Thymus (tissue), 11 donors: ENCODE results near the gene CASP3. TPM values are rescaled to one million over a fixed set of nuclear protein-coding genes. Genes with fewer than 3 reads are reported as not detected.

Experiments used
- DNase-seq, 9 donors: peaks; one replicate each; pipeline ENCODE4 v3.0.0-alpha.2; 2013; ENCODE audit warnings: low spot score in 9 of 9, low read depth in 6 of 9, missing footprints in 1 of 9
- H3K27ac ChIP-seq, 2 donors: one replicate each; pipeline ENCODE4 v1.5.1; 2013; ENCODE audit warnings: control low read depth in 1 of 2, low read depth in 1 of 2, low read length in 1 of 2, mild to moderate bottlenecking in 1 of 2, moderate library complexity in 1 of 2
- H3K27me3 ChIP-seq, 2 donors: one replicate each; pipeline ENCODE4 v1.5.1; 2013; ENCODE audit warnings: low read length in 1 of 2; ENCODE audit not compliant: control insufficient read depth in 2 of 2, insufficient read depth in 1 of 2
- H3K36me3 ChIP-seq, 2 donors: one replicate each; pipeline ENCODE4 v1.5.1; 2013; ENCODE audit warnings: low read length in 1 of 2, mild to moderate bottlenecking in 1 of 2, moderate library complexity in 1 of 2; ENCODE audit not compliant: control insufficient read depth in 2 of 2, insufficient read depth in 2 of 2
- H3K4me1 ChIP-seq, 2 donors: one replicate each; pipeline ENCODE4 v1.5.1; 2013; ENCODE audit warnings: low read length in 2 of 2; ENCODE audit not compliant: control insufficient read depth in 2 of 2, insufficient read depth in 2 of 2
- H3K4me3 ChIP-seq, 2 donors: one replicate each; pipeline ENCODE4 v1.5.1; 2013; ENCODE audit warnings: low read length in 2 of 2, control low read depth in 1 of 2, mild to moderate bottlenecking in 1 of 2
- H3K9me3 ChIP-seq, 2 donors: one replicate each; pipeline ENCODE4 v1.5.1; 2013; ENCODE audit warnings: low read length in 1 of 2, mild to moderate bottlenecking in 1 of 2; ENCODE audit not compliant: control insufficient read depth in 2 of 2, insufficient read depth in 1 of 2
- WGBS: extraction: QIAGEN DNeasy Blood & Tissue Kit; methylation state at CpG from one replicate; pipeline ENCODE4 v1.1.7; 2013; 5-methylcytosine and 5-hydroxymethylcytosine counted together
- polyA plus RNA-seq: library from polyadenylated mRNA; stranded (reverse); fragments of 200-250 nt; gene quantifications from one replicate; pipeline ENCODE4 v1.2.3, GENCODE V29; 2013
- total RNA-seq: library from RNA; stranded (reverse); fragments of 120-200 nt; gene quantifications from one replicate; pipeline ENCODE4 v1.2.4, GENCODE V29; 2013
- donor health status: healthy.

Gene CASP3
- total and polyA plus RNA-seq, 2 donors: 37.9 to 73.7 TPM

DNA sequence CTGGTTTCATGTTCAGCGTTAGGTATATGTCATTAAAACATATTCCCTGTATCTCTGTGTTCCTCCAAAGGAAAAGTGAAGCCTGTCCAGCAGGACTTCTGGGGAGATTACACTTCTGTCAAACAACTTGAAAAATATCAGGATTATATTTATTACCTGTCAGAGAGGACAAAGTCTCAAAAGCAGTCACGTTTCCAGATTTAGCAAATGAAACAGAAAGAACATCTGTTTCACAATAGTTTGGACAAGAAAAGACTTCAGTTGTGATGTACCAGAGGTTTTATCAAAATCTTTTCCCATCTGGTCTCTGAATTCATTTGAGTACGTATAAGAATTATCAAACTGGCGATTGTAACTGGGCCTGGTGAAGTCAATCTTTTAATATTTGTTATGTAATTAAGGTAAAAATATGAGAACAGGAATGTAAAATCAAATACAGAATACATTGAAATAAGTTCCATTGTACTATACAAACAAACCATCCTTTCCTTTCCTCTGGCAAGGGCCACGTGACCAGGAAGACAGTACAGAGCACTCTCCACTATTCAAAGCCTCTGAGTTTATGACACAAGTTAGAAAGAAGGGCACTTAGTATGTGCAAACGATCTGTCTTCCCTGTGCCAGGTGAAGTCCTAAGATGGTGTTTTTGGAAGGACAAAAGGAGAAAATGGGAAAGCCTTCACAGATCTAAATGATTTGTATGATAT is 3.2 kb downstream of the CASP3 start:
- Histone ChIP-seq H3K4me1 (peaks cover 21 to 33% of the 10 kb centered on the region in 2 donors), H3K36me3 (peaks cover 0 to 46% of the 10 kb centered on the region in 2 donors), H3K9me3 (no peaks in the 10 kb centered on the region), H3K27ac (no peak overlapping the region), H3K4me3 (no peak overlapping the region), H3K27me3 (no peaks in the 10 kb centered on the region)
- 77% methylated on average over 6 of the region's 6 CpGs for WGBS
- DNase-seq: no peak

DNA sequence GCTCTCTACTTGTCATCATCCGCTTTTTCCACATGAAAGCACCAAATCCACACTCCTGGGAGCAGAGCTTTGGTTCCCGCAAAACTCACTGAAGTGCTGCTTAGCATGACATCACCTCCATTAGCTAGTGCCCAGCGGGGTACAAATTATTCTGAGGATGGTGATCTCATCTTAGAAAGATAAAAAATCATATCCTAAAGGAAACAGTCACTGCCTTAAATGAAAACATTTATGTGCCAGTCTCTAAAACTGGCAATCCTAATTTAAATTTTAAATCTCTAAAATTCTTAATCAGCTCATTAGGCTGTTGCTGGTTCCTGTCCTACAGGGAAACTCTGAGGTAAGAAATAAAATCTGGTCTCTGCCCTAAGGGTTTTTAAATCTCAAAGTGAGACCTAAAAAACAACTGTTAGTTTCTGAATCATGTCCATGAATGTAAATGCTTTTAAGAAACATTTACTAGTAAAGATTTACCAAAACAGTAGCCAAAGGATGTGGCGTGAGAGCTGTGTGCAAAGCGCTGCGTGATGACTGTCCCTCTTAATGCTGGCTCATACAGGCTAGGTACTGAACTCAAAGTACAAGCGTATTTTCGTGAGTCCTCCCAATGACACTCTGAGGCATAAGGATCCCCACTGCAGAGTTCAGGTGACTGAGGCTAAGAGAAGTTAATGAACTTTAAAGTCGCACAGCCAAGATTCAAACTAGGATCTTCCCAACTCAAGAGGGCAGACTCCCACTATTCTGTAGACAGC is 4.5 kb downstream of the CASP3 start:
- Histone ChIP-seq H3K4me1 (peaks cover 16 to 24% of the 10 kb centered on the region in 2 donors), H3K4me3 (no peak overlapping the region), H3K27ac (no peak overlapping the region), H3K36me3 (peaks cover 0 to 56% of the 10 kb centered on the region in 2 donors), H3K9me3 (no peaks in the 10 kb centered on the region), H3K27me3 (no peaks in the 10 kb centered on the region)
- DNase-seq: no peak
- WGBS: 92% methylated on average over 9 of the region's 9 CpGs

DNA sequence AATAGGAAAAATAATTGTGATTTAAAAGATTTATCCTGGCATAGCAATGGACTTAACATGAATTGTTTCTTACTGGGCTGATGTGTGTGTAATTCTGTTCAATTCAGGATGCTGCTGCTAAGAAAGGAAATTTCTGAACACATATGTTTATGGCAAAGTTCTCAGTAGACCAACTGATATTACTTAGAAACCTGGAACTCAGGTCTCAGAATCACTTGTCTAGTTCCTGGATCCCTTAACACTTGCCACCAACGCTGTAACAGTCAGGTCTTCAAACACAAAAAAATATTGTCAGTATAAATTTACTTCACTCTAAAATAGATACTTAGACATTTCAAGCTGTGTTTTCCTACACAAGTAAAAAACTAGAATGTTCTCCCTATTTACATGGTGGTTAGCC is 5.5 kb downstream of the CASP3 start:
- no peaks in the 10 kb centered on the region for H3K27me3 ChIP-seq
- peaks cover 16 to 24% of the 10 kb centered on the region in 2 donors for H3K4me1 ChIP-seq
- no peak for DNase-seq
- no peaks in the 10 kb centered on the region for H3K9me3 ChIP-seq
- no peak overlapping the region for H3K27ac ChIP-seq
- no peak overlapping the region for H3K4me3 ChIP-seq
- 93% methylated on average over 1 of the region's 1 CpG for WGBS
- peaks cover 0 to 60% of the 10 kb centered on the region in 2 donors for H3K36me3 ChIP-seq

DNA sequence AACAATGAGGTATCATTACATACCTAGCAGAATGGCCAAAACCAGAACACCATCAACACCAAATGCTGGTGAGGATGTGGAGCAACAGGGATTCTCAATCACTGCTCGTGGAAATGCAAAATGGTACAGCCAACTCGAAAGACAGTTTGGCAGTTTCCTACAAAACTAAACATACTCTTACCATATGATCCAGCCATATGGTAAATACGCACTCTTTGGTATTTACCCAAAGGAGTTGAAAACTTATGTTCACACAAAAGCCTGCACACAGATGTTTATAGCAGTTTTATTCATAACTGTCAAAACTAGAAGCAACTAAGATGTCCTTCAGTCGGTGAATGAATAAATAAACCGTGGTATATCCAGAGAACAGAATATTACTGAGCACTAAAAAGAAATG is 7.8 kb downstream of the CASP3 start:
- Histone ChIP-seq H3K27me3 (no peaks in the 10 kb centered on the region), H3K9me3 (no peaks in the 10 kb centered on the region), H3K27ac (no peak overlapping the region), H3K4me1 (peaks cover 6 to 7% of the 10 kb centered on the region in 2 donors), H3K4me3 (no peak overlapping the region), H3K36me3 (peaks cover 15 to 69% of the 10 kb centered on the region in 2 donors)
- DNase-seq: no peak
- 97% methylated on average over 5 of the region's 5 CpGs for WGBS

DNA sequence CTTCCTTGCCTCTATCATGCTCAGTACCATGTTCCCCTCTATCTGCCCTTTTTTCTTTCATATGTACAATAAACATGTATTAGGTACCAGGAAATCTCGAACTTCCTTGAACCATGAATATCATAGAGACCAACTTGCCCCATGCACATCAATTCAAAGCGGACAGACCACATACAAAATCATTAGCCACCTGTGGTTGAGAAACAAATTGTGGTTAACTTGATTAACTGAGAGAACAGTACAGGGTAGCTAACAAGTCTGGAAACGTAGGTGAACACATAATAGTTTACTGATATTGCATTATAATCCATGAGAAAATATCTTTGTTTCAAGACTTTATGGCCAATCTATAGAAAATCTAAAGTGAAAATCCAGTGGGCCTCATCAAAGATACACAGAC is 8.2 kb downstream of the CASP3 start:
- Histone ChIP-seq H3K9me3 (no peaks in the 10 kb centered on the region), H3K4me1 (peaks cover 4 to 5% of the 10 kb centered on the region in 2 donors), H3K36me3 (peaks cover 18 to 69% of the 10 kb centered on the region in 2 donors), H3K4me3 (no peak overlapping the region), H3K27me3 (no peaks in the 10 kb centered on the region), H3K27ac (no peak overlapping the region)
- 89% methylated on average over 3 of the region's 3 CpGs for WGBS
- no peak for DNase-seq

DNA sequence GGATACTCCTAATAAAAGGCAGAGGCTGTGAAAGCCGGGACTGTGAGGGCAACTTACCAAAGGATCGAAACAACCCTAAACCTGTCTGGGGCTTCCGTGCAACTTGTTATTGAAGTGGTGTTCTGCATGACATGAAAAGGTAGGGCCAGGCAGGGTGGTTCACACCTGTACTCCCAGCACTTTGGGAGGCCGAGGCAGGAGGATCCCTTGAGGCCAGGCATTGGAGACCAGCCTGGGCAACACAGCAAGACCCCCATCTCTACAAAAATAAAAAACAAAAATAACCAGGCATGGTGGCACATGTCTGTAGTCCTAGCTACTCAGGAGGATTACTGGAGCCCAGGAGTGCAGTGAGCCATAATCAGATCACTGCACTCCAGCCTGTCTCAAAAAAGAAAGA is 12.3 kb downstream of the CASP3 start:
- Histone ChIP-seq H3K9me3 (no peaks in the 10 kb centered on the region), H3K27ac (no peak overlapping the region), H3K4me3 (no peak overlapping the region), H3K36me3 (peaks cover 29 to 73% of the 10 kb centered on the region in 2 donors), H3K4me1 (no peaks in the 10 kb centered on the region), H3K27me3 (no peaks in the 10 kb centered on the region)
- no peak for DNase-seq
- 82% methylated on average over 4 of the region's 4 CpGs for WGBS

DNA sequence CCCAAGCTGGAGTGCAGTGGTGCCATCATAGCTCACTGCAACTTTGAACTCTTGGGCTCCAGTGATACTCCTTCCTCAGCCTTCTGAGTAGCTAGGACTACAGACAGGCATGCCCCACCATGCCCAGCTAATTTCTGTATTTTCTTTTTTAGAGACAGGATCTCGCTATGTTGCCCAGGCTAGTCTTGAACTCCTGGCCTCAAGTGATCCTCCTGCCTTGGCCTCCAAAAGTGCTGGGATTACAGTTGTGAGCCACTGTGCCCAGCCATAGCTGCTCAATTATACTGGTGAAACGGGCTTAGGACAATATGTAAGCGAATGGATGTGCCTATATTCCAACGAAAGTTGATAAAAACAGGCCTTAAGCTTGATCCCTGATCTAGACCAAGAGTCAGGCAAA is 13.1 kb downstream of the CASP3 start:
- 99% methylated on average over 4 of the region's 4 CpGs for WGBS
- no peak for DNase-seq
- no peaks in the 10 kb centered on the region for H3K9me3 ChIP-seq
- no peaks in the 10 kb centered on the region for H3K27me3 ChIP-seq
- no peaks in the 10 kb centered on the region for H3K4me1 ChIP-seq
- H3K4me3 ChIP-seq: no peak overlapping the region
- H3K36me3 ChIP-seq: peaks cover 31 to 70% of the 10 kb centered on the region in 2 donors
- no peak overlapping the region for H3K27ac ChIP-seq

DNA sequence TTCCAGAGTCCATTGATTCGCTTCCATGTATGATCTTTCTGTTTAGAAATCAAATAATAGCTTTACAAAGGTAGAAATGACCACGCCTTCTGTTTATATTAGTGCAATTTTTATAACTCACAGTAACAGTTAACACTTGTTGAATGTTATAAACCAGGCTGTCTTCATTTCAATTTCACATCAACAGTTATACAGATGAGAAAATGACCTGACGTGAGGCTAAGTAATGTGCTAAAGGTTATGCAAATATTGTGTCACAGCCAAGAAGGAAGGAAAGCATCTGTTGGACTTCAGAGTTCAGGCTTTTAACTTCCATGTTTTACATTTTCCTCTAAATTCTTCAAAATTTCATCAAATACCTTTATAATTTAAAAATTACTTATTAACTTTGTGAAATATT is 13.9 kb downstream of the CASP3 start:
- Histone ChIP-seq H3K27me3 (no peaks in the 10 kb centered on the region), H3K36me3 (peaks cover 37 to 72% of the 10 kb centered on the region in 2 donors), H3K4me1 (no peaks in the 10 kb centered on the region), H3K27ac (no peak overlapping the region), H3K9me3 (no peaks in the 10 kb centered on the region), H3K4me3 (no peak overlapping the region)
- 79% methylated on average over 3 of the region's 3 CpGs for WGBS
- no peak for DNase-seq

DNA sequence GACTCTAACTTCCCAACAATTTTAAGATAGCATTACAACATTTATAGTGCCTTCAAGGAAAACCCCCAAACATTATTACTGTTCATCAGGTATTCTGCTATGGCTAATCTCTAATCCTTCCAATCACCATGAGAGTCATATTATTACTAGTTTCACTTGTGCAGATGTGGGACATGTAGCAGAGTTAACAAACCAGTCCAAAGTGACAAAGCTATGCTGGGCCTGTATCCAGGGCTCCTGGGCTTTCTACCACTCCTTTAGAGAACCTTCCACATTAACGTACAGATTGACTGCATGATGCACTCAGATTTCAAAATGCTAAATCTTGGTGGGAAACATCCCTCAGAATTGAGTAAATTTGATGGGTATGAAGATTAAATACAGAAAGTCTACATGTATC is 16.4 kb downstream of the CASP3 start:
- 95% methylated on average over 1 of the region's 1 CpG for WGBS
- DNase-seq: no peak
- no peak overlapping the region for H3K4me3 ChIP-seq
- no peaks in the 10 kb centered on the region for H3K9me3 ChIP-seq
- peaks cover 49 to 78% of the 10 kb centered on the region in 2 donors for H3K36me3 ChIP-seq
- no peaks in the 10 kb centered on the region for H3K4me1 ChIP-seq
- H3K27me3 ChIP-seq: no peaks in the 10 kb centered on the region
- no peak overlapping the region for H3K27ac ChIP-seq
